IMR-90 (cell line): ENCODE data around the gene PTPRC. TPM values are rescaled to one million over a fixed set of nuclear protein-coding genes. Genes with fewer than 3 reads are reported as not detected.

Source experiments
- ATAC-seq: fragments of 200-7000 bp; cut with Tn5 transposase; 2 replicates; pipeline ENCODE4 v1.9.1; 2020; ENCODE audit warnings: low read depth, mild to moderate bottlenecking, moderate library complexity
- BruUV-seq: library from RNA; stranded (reverse); fragments of 400-500 nt; replicated peaks from 2 replicates; lab custom pipeline; 2021; lab: Mats Ljungman, UMichigan
- CTCF ChIA-PET: fragments of 300-600 bp; formaldehyde crosslinking; extraction: SDS; loops from one replicate; lab custom pipeline; 2021; ENCODE audit warnings: antibody characterized with exemption; lab: Yijun Ruan, JAX
- POLR2A ChIA-PET: fragments of 300-600 bp; sonication (Branson Sonifier 250); formaldehyde crosslinking; loops from one replicate; lab custom pipeline; 2022; ENCODE audit warnings: antibody characterized with exemption; ENCODE audit not compliant: unreplicated experiment; lab: Charles Lee
- DNase-seq: peaks from one replicate; pipeline ENCODE4 v3.0.0; 2013
- H2AFZ ChIP-seq: replicated peaks from 2 replicates; pipeline ENCODE3; 2013; ENCODE audit warnings: low read length, mild to moderate bottlenecking; ENCODE audit not compliant: poor library complexity
- H2AK5ac ChIP-seq: 2 replicates; pipeline ENCODE4 v1.6.1; 2013; ENCODE audit warnings: low read depth, low read length, inconsistent platforms
- H2AK9ac ChIP-seq: replicated peaks from 2 replicates; pipeline ENCODE3; 2013; ENCODE audit warnings: mild to moderate bottlenecking, low read depth, low read length, moderate library complexity; ENCODE audit not compliant: poor library complexity
- H2BK120ac ChIP-seq: 2 replicates; pipeline ENCODE4 v1.6.1; 2013; ENCODE audit warnings: low read depth, low read length, inconsistent platforms
- H2BK15ac ChIP-seq: 3 replicates; pipeline ENCODE4 v1.6.1; 2013; ENCODE audit warnings: low read depth, low read length, inconsistent platforms
- H2BK20ac ChIP-seq: 2 replicates; pipeline ENCODE4 v1.6.1; 2013; ENCODE audit warnings: low read depth, mild to moderate bottlenecking, inconsistent platforms, low read length, moderate library complexity
- H2BK5ac ChIP-seq: 2 replicates; pipeline ENCODE4 v1.6.1; 2013; ENCODE audit warnings: mild to moderate bottlenecking, low read depth, low read length, inconsistent platforms; ENCODE audit not compliant: poor library complexity, severe bottlenecking
- H3K14ac ChIP-seq: replicated peaks from 2 replicates; pipeline ENCODE4 v1.6.1; 2013; ENCODE audit warnings: low read depth, low read length, inconsistent platforms
- H3K18ac ChIP-seq: 2 replicates; pipeline ENCODE4 v1.6.1; 2013; ENCODE audit warnings: low read depth, low read length, control low read depth
- H3K23ac ChIP-seq: 2 replicates; pipeline ENCODE4 v1.6.1; 2013; ENCODE audit warnings: low read depth, low read length, inconsistent platforms
- H3K27ac ChIP-seq: 2 replicates; pipeline ENCODE4 v1.5.1; 2013; ENCODE audit warnings: mild to moderate bottlenecking, control low read depth, low read length; ENCODE audit not compliant: insufficient read depth
- H3K27me3 ChIP-seq: 2 replicates; pipeline ENCODE4 v1.6.1; 2013; ENCODE audit warnings: low read length; ENCODE audit not compliant: control insufficient read depth, insufficient read depth
- H3K36me3 ChIP-seq: 2 replicates; pipeline ENCODE4 v1.6.1; 2013; ENCODE audit warnings: low read length, mixed read lengths; ENCODE audit not compliant: control insufficient read depth, insufficient read depth
- H3K4ac ChIP-seq: 2 replicates; pipeline ENCODE4 v1.6.1; 2013; ENCODE audit warnings: low read depth, low read length, inconsistent platforms
- H3K4me1 ChIP-seq: 2 replicates; pipeline ENCODE4 v1.6.1; 2013; ENCODE audit warnings: low read length, mixed read lengths; ENCODE audit not compliant: control insufficient read depth, insufficient read depth
- H3K4me2 ChIP-seq: 2 replicates; pipeline ENCODE4 v1.6.1; 2013; ENCODE audit warnings: low read depth, mild to moderate bottlenecking, control low read depth, low read length, moderate library complexity
- H3K4me3 ChIP-seq: 2 replicates; pipeline ENCODE4 v1.5.1; 2013; ENCODE audit warnings: low read depth, mild to moderate bottlenecking, control low read depth, low read length, moderate library complexity; ENCODE audit not compliant: insufficient read depth
- H3K56ac ChIP-seq: 2 replicates; pipeline ENCODE4 v1.6.1; 2013; ENCODE audit warnings: low read length, inconsistent platforms; ENCODE audit not compliant: insufficient read depth; ENCODE audit errors: extremely low read depth
- H3K79me1 ChIP-seq, 2 experiments: 2 replicates each; pipeline ENCODE4 v1.6.1; 2013; ENCODE audit warnings: low read length in 2 of 2, inconsistent platforms in 1 of 2, low read depth in 1 of 2
- H3K9ac ChIP-seq: 2 replicates; pipeline ENCODE4 v1.6.1; 2013; ENCODE audit warnings: low read depth, low read length, control low read depth
- H3K9me1 ChIP-seq: 2 replicates; pipeline ENCODE4 v1.6.1; 2013; ENCODE audit warnings: low read length, inconsistent platforms; ENCODE audit not compliant: insufficient read depth
- H3K9me3 ChIP-seq: 2 replicates; pipeline ENCODE4 v1.6.1; 2013; ENCODE audit warnings: low read length; ENCODE audit not compliant: control insufficient read depth, insufficient read depth
- H4K20me1 ChIP-seq: 2 replicates; pipeline ENCODE4 v1.6.1; 2013; ENCODE audit warnings: low read length, inconsistent platforms; ENCODE audit not compliant: insufficient read depth
- H4K5ac ChIP-seq: 2 replicates; pipeline ENCODE4 v1.6.1; 2013; ENCODE audit warnings: mild to moderate bottlenecking, low read depth, low read length, control low read depth
- H4K8ac ChIP-seq, 2 experiments: 2 replicates each; pipeline ENCODE4 v1.6.1; 2013; ENCODE audit warnings: low read depth in 2 of 2, low read length in 2 of 2, control low read depth in 1 of 2, inconsistent platforms in 1 of 2
- H4K91ac ChIP-seq: 2 replicates; pipeline ENCODE4 v1.6.1; 2013; ENCODE audit warnings: low read depth, low read length, inconsistent platforms; ENCODE audit not compliant: insufficient read depth
- BHLHE40 ChIP-seq: fragments of 150-350 bp; IDR thresholded peaks from 2 replicates; pipeline ENCODE4 v1.6.1; 2016; ENCODE audit warnings: mild to moderate bottlenecking, low read depth, low read length
- CHD1 ChIP-seq: IDR thresholded peaks from 2 replicates; pipeline ENCODE4 v1.6.1; 2012; ENCODE audit warnings: low read depth, low read length, improper control_type of control experiment
- FOS ChIP-seq: fragments of 150-350 bp; IDR thresholded peaks from 2 replicates; pipeline ENCODE4 v1.6.1; 2016; ENCODE audit warnings: low read depth, low read length
- MAFK ChIP-seq: IDR thresholded peaks from 2 replicates; pipeline ENCODE4 v1.6.1; 2012; ENCODE audit warnings: low read depth, low read length, improper control_type of control experiment
- MAZ ChIP-seq: IDR thresholded peaks from 2 replicates; pipeline ENCODE4 v1.6.1; 2012; ENCODE audit warnings: low read depth, mild to moderate bottlenecking, low read length, improper control_type of control experiment, moderate library complexity, borderline replicate concordance
- MXI1 ChIP-seq: IDR thresholded peaks from 2 replicates; pipeline ENCODE4 v1.6.1; 2012; ENCODE audit warnings: low read depth, mild to moderate bottlenecking, low read length, moderate library complexity, borderline replicate concordance
- RFX5 ChIP-seq: IDR thresholded peaks from 2 replicates; pipeline ENCODE4 v1.8.0; 2012; ENCODE audit warnings: low read depth, mild to moderate bottlenecking, low read length, moderate library complexity
- SMC3 ChIP-seq: fragments of 150-350 bp; IDR thresholded peaks from 2 replicates; pipeline ENCODE4 v1.6.1; 2016; ENCODE audit warnings: low read depth, mild to moderate bottlenecking, antibody characterized with exemption, low read length, moderate library complexity
- WGBS, 2 experiments: methylation state at CpG; one replicate each; pipeline versions ENCODE4 v1.1.5 to v1.1.7; 2013; ENCODE audit warnings: missing lambda C conversion rate in 2 of 2; ENCODE audit not compliant: insufficient read length in 1 of 2; ENCODE audit errors: extremely low coverage in 2 of 2; 5-methylcytosine and 5-hydroxymethylcytosine counted together
- dilution Hi-C: fragments of 300-500 bp; cut with HindIII; formaldehyde crosslinking; loops from one replicate; pipeline ENCODE4 v1.14.3; 2018; ENCODE audit warnings: low sequenced_read_pairs; ENCODE audit not compliant: unreplicated experiment
- in situ Hi-C: fragments of 300-500 bp; cut with MboI; formaldehyde crosslinking; loops from 3 replicates; pipeline ENCODE4 v1.14.3; 2019; ENCODE audit warnings: low sequenced_read_pairs, inconsistent platforms, mixed read lengths
- intact Hi-C: fragments of 100-400 bp; cut with micrococcal nuclease; formaldehyde crosslinking; loops from 2 replicates; pipeline ENCODE4 v1.10.0; 2022
- polyA plus RNA-seq, 3 experiments: library from polyadenylated mRNA; depleted of rRNA; stranded (reverse); fragments of >200 nt; gene quantifications; 2 replicates each; pipeline ENCODE4 v1.2.3, GENCODE V29; 2012; ENCODE audit warnings: low replicate concordance in 1 of 3
- total RNA-seq: library from RNA; depleted of rRNA; stranded (reverse); fragments of >200 nt; gene quantifications from 2 replicates; pipeline ENCODE4 v1.2.3, GENCODE V29; 2012
- TF ChIP-seq, protein P1 (sequence below): conservative IDR thresholded peaks from 2 replicates; pipeline ENCODE4 v1.5.1; 2012; ENCODE audit warnings: mild to moderate bottlenecking, low read depth, low read length, improper control_type of control experiment
- TF ChIP-seq, protein P2 (sequence below): fragments of 150-350 bp; IDR thresholded peaks from 2 replicates; pipeline ENCODE4 v1.6.1; 2017; ENCODE audit warnings: mild to moderate bottlenecking, antibody characterized with exemption, low read length, low read depth
- TF ChIP-seq, protein P3 (sequence below): fragments of 150-350 bp; IDR thresholded peaks from 2 replicates; pipeline ENCODE4 v1.6.1; 2016; ENCODE audit warnings: low read depth, mild to moderate bottlenecking, low read length, moderate library complexity, borderline replicate concordance

The PTPRC gene
- total and polyA plus RNA-seq, 2 of the 4 experiments (the other 2 are of a cell fraction), result not detected

DNA sequence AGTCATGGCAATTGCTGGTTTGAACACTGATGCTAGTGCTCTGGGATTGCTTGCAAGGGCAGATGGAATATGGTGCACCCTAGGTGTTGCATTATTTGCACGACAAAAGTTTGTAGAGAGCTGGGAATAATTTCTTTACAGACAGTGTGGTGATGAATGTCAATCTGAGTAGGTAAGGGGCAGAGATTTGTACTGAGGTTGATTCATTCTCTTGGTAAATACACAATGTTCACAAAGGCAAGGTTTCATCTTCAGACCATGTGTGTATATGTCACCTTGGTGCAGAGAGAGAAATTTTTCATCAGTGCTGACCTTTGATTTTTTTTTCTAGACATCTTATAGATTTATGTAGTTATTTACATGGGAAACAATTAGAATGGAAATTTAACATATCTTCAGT lies 5.0 kb downstream of the PTPRC start:
- H3K27ac ChIP-seq, result no peak overlapping the region
- no peak overlapping the region for H2BK20ac ChIP-seq
- TF ChIP-seq, protein P1, sequence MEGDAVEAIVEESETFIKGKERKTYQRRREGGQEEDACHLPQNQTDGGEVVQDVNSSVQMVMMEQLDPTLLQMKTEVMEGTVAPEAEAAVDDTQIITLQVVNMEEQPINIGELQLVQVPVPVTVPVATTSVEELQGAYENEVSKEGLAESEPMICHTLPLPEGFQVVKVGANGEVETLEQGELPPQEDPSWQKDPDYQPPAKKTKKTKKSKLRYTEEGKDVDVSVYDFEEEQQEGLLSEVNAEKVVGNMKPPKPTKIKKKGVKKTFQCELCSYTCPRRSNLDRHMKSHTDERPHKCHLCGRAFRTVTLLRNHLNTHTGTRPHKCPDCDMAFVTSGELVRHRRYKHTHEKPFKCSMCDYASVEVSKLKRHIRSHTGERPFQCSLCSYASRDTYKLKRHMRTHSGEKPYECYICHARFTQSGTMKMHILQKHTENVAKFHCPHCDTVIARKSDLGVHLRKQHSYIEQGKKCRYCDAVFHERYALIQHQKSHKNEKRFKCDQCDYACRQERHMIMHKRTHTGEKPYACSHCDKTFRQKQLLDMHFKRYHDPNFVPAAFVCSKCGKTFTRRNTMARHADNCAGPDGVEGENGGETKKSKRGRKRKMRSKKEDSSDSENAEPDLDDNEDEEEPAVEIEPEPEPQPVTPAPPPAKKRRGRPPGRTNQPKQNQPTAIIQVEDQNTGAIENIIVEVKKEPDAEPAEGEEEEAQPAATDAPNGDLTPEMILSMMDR, result no peak
- no peak for TF ChIP-seq CHD1
- TF ChIP-seq, protein P2, sequence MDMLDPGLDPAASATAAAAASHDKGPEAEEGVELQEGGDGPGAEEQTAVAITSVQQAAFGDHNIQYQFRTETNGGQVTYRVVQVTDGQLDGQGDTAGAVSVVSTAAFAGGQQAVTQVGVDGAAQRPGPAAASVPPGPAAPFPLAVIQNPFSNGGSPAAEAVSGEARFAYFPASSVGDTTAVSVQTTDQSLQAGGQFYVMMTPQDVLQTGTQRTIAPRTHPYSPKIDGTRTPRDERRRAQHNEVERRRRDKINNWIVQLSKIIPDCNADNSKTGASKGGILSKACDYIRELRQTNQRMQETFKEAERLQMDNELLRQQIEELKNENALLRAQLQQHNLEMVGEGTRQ, result no peak
- TF ChIP-seq, protein P3, sequence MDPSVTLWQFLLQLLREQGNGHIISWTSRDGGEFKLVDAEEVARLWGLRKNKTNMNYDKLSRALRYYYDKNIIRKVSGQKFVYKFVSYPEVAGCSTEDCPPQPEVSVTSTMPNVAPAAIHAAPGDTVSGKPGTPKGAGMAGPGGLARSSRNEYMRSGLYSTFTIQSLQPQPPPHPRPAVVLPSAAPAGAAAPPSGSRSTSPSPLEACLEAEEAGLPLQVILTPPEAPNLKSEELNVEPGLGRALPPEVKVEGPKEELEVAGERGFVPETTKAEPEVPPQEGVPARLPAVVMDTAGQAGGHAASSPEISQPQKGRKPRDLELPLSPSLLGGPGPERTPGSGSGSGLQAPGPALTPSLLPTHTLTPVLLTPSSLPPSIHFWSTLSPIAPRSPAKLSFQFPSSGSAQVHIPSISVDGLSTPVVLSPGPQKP, result no peak
- no peak for TF ChIP-seq SMC3
- TF ChIP-seq MXI1, result no peak
- no peak for TF ChIP-seq RFX5
- TF ChIP-seq FOS, result no peak
- TF ChIP-seq BHLHE40, result no peak
- TF ChIP-seq MAZ, result no peak
- no peak for TF ChIP-seq MAFK
- H3K23ac ChIP-seq, result no peak overlapping the region
- no peak overlapping the region for H4K5ac ChIP-seq
- no peaks in the 10 kb centered on the region for H3K9me3 ChIP-seq
- no peak overlapping the region for H3K18ac ChIP-seq
- H3K36me3 ChIP-seq, result no peaks in the 10 kb centered on the region
- no peak overlapping the region for H2AK5ac ChIP-seq
- BruUV-seq, result no TSS peak
- ChIA-PET CTCF (no interaction called here), POLR2A (no interaction called here)
- no peaks in the 10 kb centered on the region for H3K4me1 ChIP-seq
- H2BK5ac ChIP-seq, result no peak overlapping the region
- WGBS, 2 experiments, result no CpG with 5 or more reads among the region's 1 CpG
- H3K27me3 ChIP-seq, result no peaks in the 10 kb centered on the region
- no peak overlapping the region for H3K4me3 ChIP-seq
- no peak overlapping the region for H3K4me2 ChIP-seq
- H4K91ac ChIP-seq, result no peak overlapping the region
- in situ Hi-C loops (no loop called here), intact Hi-C loops (no loop called here), dilution Hi-C loops (no loop called here)
- no peak overlapping the region for H2AFZ ChIP-seq
- H3K56ac ChIP-seq, result no peak overlapping the region
- no peak overlapping the region for H3K14ac ChIP-seq
- H3K9ac ChIP-seq, result no peak overlapping the region
- no peak overlapping the region for H2BK15ac ChIP-seq
- no peak overlapping the region for H2AK9ac ChIP-seq
- no peak for ATAC-seq
- no peak overlapping the region for H4K8ac ChIP-seq
- H3K4ac ChIP-seq, result no peak overlapping the region
- no peaks in the 10 kb centered on the region for H3K9me1 ChIP-seq
- H3K79me1 ChIP-seq, result no peaks in the 10 kb centered on the region
- H2BK120ac ChIP-seq, result no peak overlapping the region
- no peak for DNase-seq
- H4K20me1 ChIP-seq, result no peaks in the 10 kb centered on the region
